Stimulated activated CD4-positive, alpha-beta T cell treated with anti-CD3 and anti-CD28 coated beads, TNF-alpha, amount 100 ng/mL, for 48 hours (primary cell): Measurements from ENCODE around the gene TRIM6.
A peak's percentile ranks its signal among the peaks of the same experiment; 100 is the strongest.
"Not testable (repeated sequence)": the region's sequence is repeated elsewhere in the genome, so short reads cannot be mapped to it uniquely, and the experiment has no call there.

ENCODE experiments used
- DNase-seq, 3 donors: peaks; one replicate each; pipeline ENCODE4 v3.0.0-alpha.2; 2020; ENCODE audit warnings: low read depth in 3 of 3

Gene TRIM6

GRCh38 chr11:5596607-5597201 lies at the start of gene TRIM6:
TSS of gene TRIM6 (plus strand) at chr11:5596637. CDS start at chr11:5596898, 261 bp downstream.
- DNase-seq = no peak

- DNase-seq = no peak
These were observed 48.5 kb upstream of the TRIM6 start for GRCh38 chr11:5547982-5548381.

GRCh38 chr11:5548440-5548839 lies 48.0 kb upstream of the TRIM6 start, which contains the start of gene OR52H1:
TSS of gene OR52H1 (minus strand) at chr11:5548540. CDS start at chr11:5545505, 3,035 bp downstream.
- DNase-seq = no peak

GRCh38 chr11:5550440-5551095 lies 45.9 kb upstream of the TRIM6 start:
- no peak for DNase-seq

GRCh38 chr11:5553343-5553742 lies 43.1 kb upstream of the TRIM6 start:
- DNase-seq = no peak

- no peak for DNase-seq
These were observed 39.7 kb upstream of the TRIM6 start for GRCh38 chr11:5556596-5557188.

GRCh38 chr11:5557751-5558150 lies 38.7 kb upstream of the TRIM6 start:
- no peak for DNase-seq

GRCh38 chr11:5564259-5565019 lies 32.0 kb upstream of the TRIM6 start:
- DNase-seq = no peak

- no peak for DNase-seq
These were observed 21.8 kb upstream of the TRIM6 start for GRCh38 chr11:5574654-5575053.

GRCh38 chr11:5575152-5575551 lies 21.3 kb upstream of the TRIM6 start:
- no peak for DNase-seq

- DNase-seq = no peak
These were observed 19.3 kb upstream of the TRIM6 start for GRCh38 chr11:5577101-5577500.

- DNase-seq = no peak
These were observed 15.9 kb upstream of the TRIM6 start, which contains the start of gene OR52B6 for GRCh38 chr11:5580577-5580976. TSS of gene OR52B6 (plus strand) at chr11:5580877. CDS start at chr11:5580877, 0 bp downstream.

GRCh38 chr11:5581014-5581413 lies 15.4 kb upstream of the TRIM6 start:
- DNase-seq = no peak

- not testable (repeated sequence) for DNase-seq
These were observed 12.0 kb upstream of the TRIM6 start for GRCh38 chr11:5584458-5584857.

GRCh38 chr11:5589906-5590305 lies 6.5 kb upstream of the TRIM6 start:
- not testable (repeated sequence) for DNase-seq

- no peak for DNase-seq
These were observed 4.8 kb upstream of the TRIM6 start for GRCh38 chr11:5591613-5592012.

GRCh38 chr11:5592615-5593014 lies 3.8 kb upstream of the TRIM6 start:
- DNase-seq = no peak

- DNase-seq = no peak
These were observed 3.3 kb upstream of the TRIM6 start for GRCh38 chr11:5593146-5593545.

- DNase-seq = no peak
These were observed 1.5 kb downstream of the TRIM6 start for GRCh38 chr11:5597953-5598352.

GRCh38 chr11:5600374-5600851 lies 4.0 kb downstream of the TRIM6 start:
- DNase-seq = peak in 2 of 3 donors; percentile 36 to 38

- DNase-seq = not testable (repeated sequence)
These were observed 6.4 kb downstream of the TRIM6 start for GRCh38 chr11:5602791-5603190.

GRCh38 chr11:5603326-5603725 lies 6.9 kb downstream of the TRIM6 start:
- DNase-seq = no peak
